NB4 (cell line): Measurements from ENCODE around the gene DTX3L.

Source experiments
- DNase-seq: peaks from one replicate; pipeline ENCODE4 v3.0.0; 2010; ENCODE audit warnings: low read depth
- H3K4me3 ChIP-seq: one replicate; pipeline ENCODE4 v1.5.1; 2011; ENCODE audit warnings: mild to moderate bottlenecking, low read depth, low read length, moderate library complexity
- CTCF ChIP-seq: IDR thresholded peaks from one replicate; pipeline ENCODE4 v1.5.1; 2012; ENCODE audit warnings: low read depth, low read length
- MAX ChIP-seq: IDR thresholded peaks from 2 replicates; pipeline ENCODE4 v1.6.1; 2011; ENCODE audit warnings: low read depth, low read length
- MYC ChIP-seq: IDR thresholded peaks from 2 replicates; pipeline ENCODE4 v1.6.1; 2011; ENCODE audit warnings: low read depth, low read length
- POLR2A ChIP-seq: IDR thresholded peaks from 2 replicates; pipeline ENCODE4 v1.6.1; 2011; ENCODE audit warnings: mild to moderate bottlenecking; ENCODE audit not compliant: insufficient read length; ENCODE audit errors: extremely low read depth

The DTX3L gene

GRCh38 chr3:122586773-122587485 is 22.8 kb downstream of the DTX3L start:
- no peak overlapping the region for H3K4me3 ChIP-seq
- TF ChIP-seq MYC, result no peak
- TF ChIP-seq CTCF, result no peak
- TF ChIP-seq POLR2A, result no peak
- TF ChIP-seq MAX, result no peak
- DNase-seq, result no peak

GRCh38 chr3:122587572-122587971 is 23.4 kb downstream of the DTX3L start:
- no peak for DNase-seq
- TF ChIP-seq MAX, result no peak
- no peak for TF ChIP-seq POLR2A
- TF ChIP-seq CTCF, result no peak
- TF ChIP-seq MYC, result no peak

GRCh38 chr3:122589297-122589696 is 25.2 kb downstream of the DTX3L start:
- TF ChIP-seq POLR2A (no peak), CTCF (no peak), MYC (no peak), MAX (no peak)

More at GRCh38 chr3:122587572-122587971, 23.4 kb downstream of the DTX3L start:
- no peak overlapping the region for H3K4me3 ChIP-seq

GRCh38 chr3:122590610-122591009 is 26.5 kb downstream of the DTX3L start:
- TF ChIP-seq MAX (no peak), CTCF (no peak), MYC (no peak), POLR2A (no peak)
- no peak for DNase-seq
- H3K4me3 ChIP-seq, result no peak overlapping the region

More at GRCh38 chr3:122589297-122589696, 25.2 kb downstream of the DTX3L start:
- H3K4me3 ChIP-seq, result no peak overlapping the region
- no peak for DNase-seq

GRCh38 chr3:122594025-122594424 is 29.9 kb downstream of the DTX3L start:
- H3K4me3 ChIP-seq, result no peak overlapping the region
- TF ChIP-seq MYC (no peak), POLR2A (no peak), CTCF (no peak), MAX (no peak)
- no peak for DNase-seq
